HG03045 (cell line): ENCODE data around the gene BTBD8.
"Not testable (repeated sequence)": the region's sequence is repeated elsewhere in the genome, so short reads cannot be mapped to it uniquely, and the experiment has no call there.

Experiments
- ATAC-seq: cut with Tn5 transposase; IDR thresholded peaks from one replicate; pipeline ENCODE4 v1.9.1; 2021; ENCODE audit warnings: mild to moderate bottlenecking, moderate library complexity; ENCODE audit not compliant: unreplicated experiment

The BTBD8 gene

GRCh38 chr1:92080128-92080985, at the start of gene BTBD8:
TSS of gene BTBD8 (plus strand) at chr1:92080345. CDS start at chr1:92080572, 227 bp downstream.
- ATAC-seq, result peak; percentile 90

- no peak for ATAC-seq
Measured at GRCh38 chr1:92030656-92031107, 49.5 kb upstream of the BTBD8 start.

- ATAC-seq, result no peak
Measured at GRCh38 chr1:92031281-92032110, 48.6 kb upstream of the BTBD8 start.

- ATAC-seq, result no peak
Measured at GRCh38 chr1:92037400-92037799, 42.7 kb upstream of the BTBD8 start.

- no peak for ATAC-seq
Measured at GRCh38 chr1:92038695-92039346, 41.3 kb upstream of the BTBD8 start.

- ATAC-seq, result no peak
Measured at GRCh38 chr1:92040971-92041370, 39.2 kb upstream of the BTBD8 start.

- ATAC-seq, result no peak
Measured at GRCh38 chr1:92043621-92044020, 36.5 kb upstream of the BTBD8 start.

GRCh38 chr1:92045766-92046495, 34.2 kb upstream of the BTBD8 start:
- ATAC-seq, result no peak

GRCh38 chr1:92051948-92052347, 28.2 kb upstream of the BTBD8 start:
- ATAC-seq, result no peak

- ATAC-seq, result no peak
Measured at GRCh38 chr1:92065042-92065441, 15.1 kb upstream of the BTBD8 start.

GRCh38 chr1:92066321-92066720, 13.8 kb upstream of the BTBD8 start:
- ATAC-seq, result no peak

GRCh38 chr1:92070892-92071291, 9.3 kb upstream of the BTBD8 start:
- no peak for ATAC-seq

- ATAC-seq, result not testable (repeated sequence)
Measured at GRCh38 chr1:92074446-92074845, 5.7 kb upstream of the BTBD8 start.

GRCh38 chr1:92075311-92075710, 4.8 kb upstream of the BTBD8 start, which contains the start of gene SETSIP:
TSS of gene SETSIP (minus strand) at chr1:92075411. CDS start at chr1:92075411, 0 bp downstream.
- ATAC-seq, result no peak

GRCh38 chr1:92076363-92076762, 3.8 kb upstream of the BTBD8 start:
- ATAC-seq, result no peak

- not testable (repeated sequence) for ATAC-seq
Measured at GRCh38 chr1:92078077-92078476, 2.1 kb upstream of the BTBD8 start.

- ATAC-seq, result no peak
Measured at GRCh38 chr1:92079441-92079840, 704 bp upstream of the BTBD8 start.

- no peak for ATAC-seq
Measured at GRCh38 chr1:92081031-92081430, 886 bp downstream of the BTBD8 start.

GRCh38 chr1:92084651-92085050, 4.5 kb downstream of the BTBD8 start:
- ATAC-seq, result no peak

- no peak for ATAC-seq
Measured at GRCh38 chr1:92085727-92086126, 5.6 kb downstream of the BTBD8 start.
